HG03045 (cell line): ENCODE data around the gene IL27RA.

Experiments used
- ATAC-seq: cut with Tn5 transposase; IDR thresholded peaks from one replicate; pipeline ENCODE4 v1.9.1; 2021; ENCODE audit warnings: mild to moderate bottlenecking, moderate library complexity; ENCODE audit not compliant: unreplicated experiment

IL27RA gene

GRCh38 chr19:14056741-14057356, 25.3 kb downstream of the IL27RA start:
- no peak for ATAC-seq

- no peak for ATAC-seq
Measured at GRCh38 chr19:14058182-14059092, 26.9 kb downstream of the IL27RA start.

DNA sequence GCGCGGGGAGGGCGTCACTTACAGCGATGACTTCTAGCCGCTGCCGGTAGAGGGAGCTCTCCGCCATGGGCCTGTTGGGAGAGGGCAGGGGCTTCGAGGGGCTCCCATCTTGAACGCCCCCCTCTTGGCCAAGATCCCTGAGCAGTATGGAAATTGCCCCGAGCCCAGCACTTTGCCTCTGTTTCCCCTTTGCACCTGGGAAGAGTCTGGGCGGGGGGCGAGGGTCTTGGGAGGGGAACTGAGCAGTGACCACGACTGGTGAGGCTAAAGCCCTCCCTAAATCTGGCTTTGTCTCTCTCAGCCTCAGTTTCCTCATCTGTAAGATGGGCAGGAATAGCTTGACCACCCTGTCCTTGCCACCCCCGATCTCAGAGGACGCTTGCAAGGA, 27.5 kb downstream of the IL27RA start:
- no peak for ATAC-seq

DNA sequence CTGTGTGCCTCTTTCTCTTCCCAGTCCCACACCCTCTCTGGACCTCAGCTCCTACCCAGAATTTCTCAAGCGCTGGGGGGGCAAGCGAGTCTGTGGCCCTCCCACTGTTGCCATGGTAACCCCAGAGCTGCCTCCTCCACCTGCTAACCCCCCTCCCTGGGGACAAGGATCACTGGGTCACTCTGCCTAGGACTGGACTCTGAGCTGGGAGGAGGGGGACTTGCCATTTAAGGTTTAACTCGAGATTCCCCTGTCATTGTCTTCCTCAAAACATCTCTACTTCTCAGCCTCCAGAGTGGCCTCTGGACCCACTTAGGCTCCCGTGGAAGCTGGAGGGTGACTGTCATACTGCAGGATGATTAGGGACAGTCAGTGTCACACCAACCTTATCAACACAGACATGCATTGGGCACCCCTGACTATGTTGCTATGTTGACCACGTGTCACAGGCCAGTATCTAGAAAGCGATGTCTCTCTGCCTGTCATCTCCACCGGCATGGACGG, 28.1 kb downstream of the IL27RA start:
- no peak for ATAC-seq

DNA sequence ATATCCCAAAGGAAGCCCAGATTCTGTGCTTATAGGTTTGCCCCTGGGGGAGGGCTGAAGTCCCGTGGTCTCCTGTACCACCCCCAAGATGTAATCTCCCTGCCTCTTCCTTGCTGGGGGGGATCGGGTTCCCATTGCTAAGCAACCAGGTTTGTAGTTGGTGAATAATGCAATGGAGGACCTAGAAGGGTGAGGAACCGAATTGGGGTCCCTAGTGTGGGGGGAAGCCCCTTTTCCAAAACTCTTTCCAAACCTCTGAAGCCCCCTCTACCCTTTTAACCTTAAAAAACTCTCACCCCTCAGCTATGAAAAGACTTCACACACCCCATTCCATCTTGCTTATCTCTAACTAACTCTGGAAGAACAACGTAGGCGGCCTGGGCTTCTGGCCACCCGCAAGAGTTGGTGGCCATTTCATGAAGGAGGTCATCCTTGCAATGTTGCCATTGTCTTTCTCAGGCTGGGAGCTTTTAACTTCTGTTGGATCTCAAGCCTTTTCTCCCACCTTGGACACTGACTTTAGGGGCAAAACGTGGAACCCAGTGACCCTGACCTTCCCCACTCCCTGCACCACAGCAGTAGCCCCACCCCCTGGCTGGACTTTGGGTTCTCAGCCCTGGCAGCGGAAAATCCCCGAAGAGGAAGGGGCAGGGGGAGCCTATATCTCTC, 29.7 kb downstream of the IL27RA start:
- ATAC-seq, result no peak

DNA sequence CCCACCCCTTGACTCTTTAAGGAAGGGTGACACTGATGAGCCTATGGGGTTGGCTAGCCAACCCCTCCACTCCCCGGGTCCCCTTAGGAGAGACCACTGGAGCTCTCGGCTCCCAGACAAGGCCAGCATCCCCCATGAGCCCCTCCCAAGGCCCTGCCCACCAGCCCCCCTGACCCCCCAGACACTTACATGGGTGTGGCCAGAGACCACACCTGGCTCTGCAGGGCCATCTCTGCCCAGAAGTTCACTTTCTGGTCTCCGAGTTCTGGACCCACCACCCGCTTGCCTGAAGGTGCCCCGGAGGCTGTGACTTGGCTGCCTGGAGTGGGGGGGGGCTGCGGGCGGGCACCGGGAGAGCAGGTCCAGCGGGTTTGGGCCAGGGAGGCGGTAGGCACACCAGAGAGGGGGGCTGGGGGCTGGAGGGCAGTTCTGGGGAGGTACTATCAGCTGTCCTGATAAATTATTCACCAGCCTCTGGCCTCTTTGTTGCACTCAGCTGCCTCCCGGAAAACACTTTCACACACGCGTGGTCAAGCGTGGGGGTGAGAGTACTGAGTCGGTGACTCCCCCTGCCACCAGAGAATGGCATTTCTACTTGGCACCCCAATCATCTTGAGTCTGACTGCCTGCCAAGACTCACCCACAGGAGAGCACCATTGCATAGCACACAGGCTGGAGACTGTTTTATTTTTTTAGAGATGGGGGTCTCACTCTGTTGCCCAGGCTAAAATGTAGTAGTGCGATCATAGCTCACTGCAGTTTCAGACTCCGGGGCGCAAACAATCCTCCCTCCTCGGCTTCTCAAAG, 30.4 kb downstream of the IL27RA start, which contains the start of gene PALM3:
Gene PALM3 (minus strand): TSS at position 326 of the 807 bp plus-strand sequence. CDS start 96 bp downstream, at position 230.
- ATAC-seq, result no peak

- no peak for ATAC-seq
Measured at GRCh38 chr19:14062558-14062855, 30.9 kb downstream of the IL27RA start.

GRCh38 chr19:14063105-14063504, 31.5 kb downstream of the IL27RA start:
- no peak for ATAC-seq

- ATAC-seq, result no peak
Measured at GRCh38 chr19:14066134-14066533, 34.6 kb downstream of the IL27RA start.

DNA sequence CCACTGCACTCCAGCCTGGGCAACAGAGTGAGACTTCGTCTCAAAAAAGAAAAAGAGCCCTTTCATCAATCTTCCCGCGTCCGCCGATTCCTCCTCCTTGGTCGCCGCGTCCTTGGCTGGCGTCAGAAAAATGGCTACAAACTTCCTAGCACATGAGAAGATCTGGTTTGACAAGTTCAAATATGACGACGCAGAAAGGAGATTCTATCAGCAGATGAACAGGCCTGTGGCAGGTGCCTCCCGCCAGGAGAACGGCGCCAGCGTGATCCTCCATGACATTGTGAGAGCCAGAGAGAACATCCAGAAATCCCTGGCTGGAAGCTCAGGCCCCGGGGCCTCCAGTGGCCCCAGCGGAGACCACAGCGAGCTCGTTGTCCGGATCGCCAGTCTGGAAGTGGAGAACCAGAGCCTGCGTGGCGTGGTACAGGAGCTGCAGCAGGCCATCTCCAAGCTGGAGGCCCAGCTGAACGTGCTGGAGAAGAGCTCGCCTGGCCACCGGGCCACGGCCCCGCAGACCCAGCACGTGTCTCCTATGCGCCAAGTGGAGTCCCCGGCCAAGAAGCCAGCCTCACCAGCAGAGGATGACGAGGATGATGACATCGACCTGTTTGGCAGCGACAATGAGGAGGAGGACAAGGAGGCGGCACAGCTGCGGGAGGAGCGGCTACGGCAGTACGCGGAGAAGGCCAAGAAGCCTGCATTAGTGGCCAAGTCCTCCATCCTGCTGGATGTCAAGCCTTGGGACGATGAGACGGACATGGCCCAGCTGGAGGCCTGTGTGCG, 38.9 kb downstream of the IL27RA start:
- ATAC-seq, result no peak

DNA sequence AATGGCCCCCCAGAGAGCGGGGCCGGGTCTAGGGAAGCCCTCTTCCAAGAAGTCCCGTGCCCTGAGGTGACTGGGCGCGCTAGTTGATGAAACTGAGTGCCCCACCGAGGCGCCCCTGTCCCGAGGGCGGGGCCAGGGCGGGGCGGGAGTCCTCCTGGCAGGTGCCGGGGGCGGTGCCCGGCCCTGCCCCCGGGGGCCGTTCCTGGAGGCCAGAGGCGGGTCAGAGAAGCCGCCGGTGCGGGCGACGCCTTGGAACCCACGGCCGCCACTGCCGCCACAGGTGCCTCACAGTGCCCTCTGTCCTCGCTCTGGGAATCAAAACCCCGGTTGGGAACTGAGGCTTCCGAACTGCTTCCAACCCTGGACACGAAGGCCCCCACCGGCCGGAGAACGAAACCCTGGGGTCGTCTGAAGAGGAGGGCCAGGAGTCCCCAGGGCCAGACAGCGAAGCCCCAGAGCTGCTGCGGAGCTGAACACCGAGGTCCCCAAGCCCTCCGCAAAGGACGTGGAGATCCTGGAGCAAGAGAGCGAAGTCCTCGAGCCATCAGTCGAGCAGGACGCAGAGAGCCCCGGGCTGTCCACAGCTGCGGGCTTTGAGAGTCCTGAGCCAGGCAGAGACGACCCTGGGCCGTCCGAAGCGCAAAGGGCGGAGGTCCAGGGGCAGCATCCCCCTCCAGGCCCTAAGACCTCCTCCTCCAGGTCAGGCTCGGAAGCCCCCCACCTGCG, 41.1 kb downstream of the IL27RA start, which contains the start of gene MISP3:
Gene MISP3 (plus strand): TSS at position 252 of the 726 bp plus-strand sequence. CDS start 524 bp downstream, outside the sequence.
- no peak for ATAC-seq

GRCh38 chr19:14073261-14073924, 41.8 kb downstream of the IL27RA start:
- ATAC-seq, result peak; percentile 55

DNA sequence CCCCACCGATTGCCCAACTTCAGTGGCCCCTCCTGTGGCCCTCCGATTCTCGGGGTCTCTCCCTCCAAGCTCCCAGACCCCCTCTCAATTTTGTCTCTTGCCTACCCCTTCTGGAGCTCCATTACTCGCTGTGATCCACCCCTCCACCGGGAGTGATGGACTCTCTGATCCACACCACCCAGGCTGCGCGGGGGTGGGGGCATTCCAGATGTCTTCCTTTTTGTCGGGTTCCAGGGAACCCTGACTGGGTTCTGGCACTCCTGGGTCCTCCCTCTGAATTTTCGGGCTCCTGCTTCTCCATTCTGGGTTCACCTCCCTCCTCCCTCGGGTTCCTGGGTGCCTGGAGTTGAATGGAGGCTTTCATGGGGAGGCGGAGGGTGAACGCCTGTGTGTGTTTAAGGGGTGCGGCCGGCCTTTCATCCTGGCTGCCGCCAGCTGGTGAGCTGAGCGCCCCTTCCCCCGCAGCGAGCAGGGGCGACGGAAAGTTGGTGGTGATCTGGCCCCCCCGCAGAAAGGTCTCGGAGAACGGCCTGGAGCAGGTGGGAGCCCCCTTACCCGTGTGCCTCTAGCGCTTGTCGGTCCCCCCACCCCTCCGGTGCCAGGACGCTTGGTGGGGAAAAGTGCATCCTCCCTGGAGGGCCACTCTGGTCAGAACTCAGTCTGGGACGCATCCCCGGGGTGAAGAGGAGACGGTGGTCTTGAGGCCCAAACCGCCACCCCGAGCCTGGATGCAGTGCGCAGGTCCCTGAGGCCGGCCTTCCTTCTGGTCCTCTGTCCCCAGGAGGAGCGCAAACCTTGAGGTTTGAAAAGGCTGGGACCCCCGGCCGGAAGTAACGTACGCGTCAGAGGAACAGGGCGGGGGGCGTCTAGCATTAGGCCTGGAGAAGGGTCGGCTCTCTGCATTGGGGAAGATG, 42.6 kb downstream of the IL27RA start:
- no peak for ATAC-seq

GRCh38 chr19:14078411-14078810, 46.8 kb downstream of the IL27RA start:
- ATAC-seq, result no peak

GRCh38 chr19:14080887-14081796, 49.6 kb downstream of the IL27RA start:
- peak; percentile 78 for ATAC-seq

GRCh38 chr19:14081797-14082674, 50.5 kb downstream of the IL27RA start:
- ATAC-seq, result peak; percentile 5
